Upper lobe of right lung (tissue), 1 donor: ENCODE data around the gene STK33. TPM values are rescaled to one million over a fixed set of nuclear protein-coding genes. Genes with fewer than 3 reads are reported as not detected.
"Not testable (repeated sequence)": the region's sequence is repeated elsewhere in the genome, so short reads cannot be mapped to it uniquely, and the experiment has no call there.

ENCODE experiments used
- ATAC-seq: fragments of 200-7000 bp; cut with Tn5 transposase; one replicate; pipeline ENCODE4 v1.9.1; 2020; ENCODE audit warnings: mild to moderate bottlenecking, moderate library complexity
- DNase-seq: peaks from one replicate; pipeline ENCODE4 v3.0.0-alpha.2; 2020
- H3K27ac ChIP-seq: fragments of 200-600 bp; one replicate; pipeline ENCODE4 v1.8.0; 2022
- H3K27me3 ChIP-seq: fragments of 200-600 bp; one replicate; pipeline ENCODE4 v1.8.0; 2022; ENCODE audit warnings: mild to moderate bottlenecking
- H3K36me3 ChIP-seq: fragments of 200-600 bp; one replicate; pipeline ENCODE4 v1.8.0; 2022
- H3K4me1 ChIP-seq: fragments of 200-600 bp; one replicate; pipeline ENCODE4 v1.8.0; 2022
- H3K4me3 ChIP-seq: fragments of 200-600 bp; one replicate; pipeline ENCODE4 v1.8.0; 2022; ENCODE audit warnings: mild to moderate bottlenecking
- H3K9me3 ChIP-seq: fragments of 200-600 bp; one replicate; pipeline ENCODE4 v1.8.0; 2022
- intact Hi-C: fragments of 100-400 bp; cut with DNase I; formaldehyde crosslinking; loops from one replicate; pipeline ENCODE4 v1.11.0; 2022
- total RNA-seq: library from RNA; stranded (reverse); fragmentation: NEBNext Ultra II Directional; extraction: Animal tissue kit (Norgen Biotek cat#: 25700); gene quantifications from one replicate; pipeline ENCODE4 v1.2.1, GENCODE V29; 2021
- TF ChIP-seq, protein P1 (sequence below): fragments of 200-600 bp; IDR thresholded peaks from one replicate; pipeline ENCODE4 v1.8.0; 2022; ENCODE audit warnings: antibody characterized with exemption
- donor health status: DM: no; HTN: yes; CAD: no; lungs with severe emphysema.

Gene STK33
- total RNA-seq, 1 donor from 2014 or later = 9.4 TPM

DNA sequence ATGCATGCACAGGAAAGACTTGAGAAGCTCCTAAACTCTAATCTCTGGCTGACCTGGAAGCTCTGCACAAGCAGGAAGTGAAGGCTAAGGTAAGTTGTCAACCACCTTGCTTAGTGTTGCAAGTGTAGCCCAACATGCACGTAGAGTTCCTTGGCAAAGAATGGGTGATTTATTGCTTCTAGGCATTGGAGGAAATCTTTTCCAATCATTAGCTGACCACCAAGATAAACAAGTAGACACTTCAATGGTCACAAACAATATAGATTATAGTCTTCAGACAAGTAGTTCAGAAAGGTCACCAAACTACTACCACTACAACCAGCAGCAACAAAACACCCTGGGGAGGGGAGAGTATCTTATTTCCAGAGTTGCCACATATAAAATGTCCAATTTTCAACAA, 105.6 kb downstream of the STK33 start:
- intact Hi-C loops = no loop called here
- ATAC-seq (no peak), DNase-seq (no peak)
- no peaks in the 10 kb centered on the region for H3K4me1 ChIP-seq
- H3K27ac ChIP-seq = no peak overlapping the region
- H3K9me3 ChIP-seq = no peaks in the 10 kb centered on the region
- TF ChIP-seq, protein P1, sequence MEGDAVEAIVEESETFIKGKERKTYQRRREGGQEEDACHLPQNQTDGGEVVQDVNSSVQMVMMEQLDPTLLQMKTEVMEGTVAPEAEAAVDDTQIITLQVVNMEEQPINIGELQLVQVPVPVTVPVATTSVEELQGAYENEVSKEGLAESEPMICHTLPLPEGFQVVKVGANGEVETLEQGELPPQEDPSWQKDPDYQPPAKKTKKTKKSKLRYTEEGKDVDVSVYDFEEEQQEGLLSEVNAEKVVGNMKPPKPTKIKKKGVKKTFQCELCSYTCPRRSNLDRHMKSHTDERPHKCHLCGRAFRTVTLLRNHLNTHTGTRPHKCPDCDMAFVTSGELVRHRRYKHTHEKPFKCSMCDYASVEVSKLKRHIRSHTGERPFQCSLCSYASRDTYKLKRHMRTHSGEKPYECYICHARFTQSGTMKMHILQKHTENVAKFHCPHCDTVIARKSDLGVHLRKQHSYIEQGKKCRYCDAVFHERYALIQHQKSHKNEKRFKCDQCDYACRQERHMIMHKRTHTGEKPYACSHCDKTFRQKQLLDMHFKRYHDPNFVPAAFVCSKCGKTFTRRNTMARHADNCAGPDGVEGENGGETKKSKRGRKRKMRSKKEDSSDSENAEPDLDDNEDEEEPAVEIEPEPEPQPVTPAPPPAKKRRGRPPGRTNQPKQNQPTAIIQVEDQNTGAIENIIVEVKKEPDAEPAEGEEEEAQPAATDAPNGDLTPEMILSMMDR = no peak
- H3K27me3 ChIP-seq = no peaks in the 10 kb centered on the region
- H3K36me3 ChIP-seq = no peaks in the 10 kb centered on the region
- H3K4me3 ChIP-seq = no peak overlapping the region

DNA sequence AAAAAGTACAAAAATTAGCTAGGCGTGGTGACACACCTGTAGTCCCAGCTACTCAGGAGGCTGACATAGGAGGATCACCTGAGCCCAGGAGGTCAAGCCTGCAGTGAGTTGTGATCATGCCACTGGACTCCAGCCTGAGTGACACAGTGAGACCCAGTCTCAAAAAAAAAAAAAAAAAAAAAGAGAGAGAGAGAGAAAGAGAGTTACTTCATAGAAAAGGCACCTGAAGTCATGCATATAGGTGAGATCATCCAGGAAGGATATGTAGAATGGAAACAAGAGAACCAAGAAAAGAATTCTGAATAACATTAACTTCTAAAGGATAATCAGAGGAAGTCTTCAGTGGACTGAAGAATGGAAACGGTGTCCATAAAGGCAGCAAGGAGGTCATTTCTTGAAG, 106.8 kb downstream of the STK33 start:
- Histone ChIP-seq H3K36me3 (no peaks in the 10 kb centered on the region), H3K27me3 (no peaks in the 10 kb centered on the region), H3K27ac (no peak overlapping the region), H3K4me1 (no peaks in the 10 kb centered on the region), H3K4me3 (no peak overlapping the region), H3K9me3 (no peaks in the 10 kb centered on the region)
- DNase-seq (no peak), ATAC-seq (no peak)
- intact Hi-C loops = no loop called here
- TF ChIP-seq, protein P1 = no peak

DNA sequence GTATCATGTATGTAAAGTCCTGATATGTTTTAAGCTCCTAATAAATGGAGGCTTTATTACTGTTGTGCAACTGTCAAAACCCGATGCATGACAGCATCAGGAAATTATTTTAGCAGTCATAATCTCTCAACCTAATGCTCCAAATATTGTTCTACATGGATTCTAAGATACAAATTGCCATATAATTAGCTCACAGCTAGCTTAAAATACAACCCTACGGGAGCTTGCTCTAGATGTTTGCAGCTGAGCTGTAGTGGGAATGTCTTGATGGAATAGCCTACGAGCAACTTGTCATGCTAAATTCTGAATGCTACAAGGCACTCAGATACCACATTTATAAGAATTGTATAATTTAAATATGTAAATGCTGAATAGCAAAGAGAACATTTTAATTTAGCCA, 109.8 kb downstream of the STK33 start:
- Histone ChIP-seq H3K9me3 (no peaks in the 10 kb centered on the region), H3K27me3 (no peaks in the 10 kb centered on the region), H3K4me1 (no peaks in the 10 kb centered on the region), H3K36me3 (no peaks in the 10 kb centered on the region), H3K4me3 (no peak overlapping the region), H3K27ac (no peak overlapping the region)
- DNase-seq (no peak), ATAC-seq (no peak)
- TF ChIP-seq, protein P1 = no peak
- intact Hi-C loops = no loop called here

DNA sequence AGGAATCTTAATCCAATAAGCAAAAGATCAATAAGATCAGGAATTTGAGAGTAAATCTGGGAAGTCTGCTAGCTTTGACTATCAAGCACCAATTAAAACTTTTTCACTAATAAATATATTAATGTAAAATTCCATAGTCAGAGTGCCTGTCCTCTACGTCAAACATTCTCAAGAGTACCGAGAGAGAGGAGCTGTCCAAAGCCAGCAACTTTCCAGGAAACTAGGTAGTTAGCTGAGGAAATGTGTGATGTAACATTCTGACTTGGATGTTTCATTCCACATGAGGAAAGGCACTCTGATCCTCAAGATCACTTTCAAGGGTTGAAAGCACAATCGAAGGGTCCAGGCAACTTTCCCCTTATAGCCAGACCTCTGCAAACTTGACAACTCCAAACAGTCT, 113.2 kb downstream of the STK33 start:
- no peaks in the 10 kb centered on the region for H3K36me3 ChIP-seq
- no peak for DNase-seq
- H3K4me3 ChIP-seq = no peak overlapping the region
- ATAC-seq = peak; percentile 39
- H3K4me1 ChIP-seq = no peaks in the 10 kb centered on the region
- H3K9me3 ChIP-seq = no peaks in the 10 kb centered on the region
- intact Hi-C loops = no loop called here
- no peaks in the 10 kb centered on the region for H3K27me3 ChIP-seq
- TF ChIP-seq, protein P1 = no peak
- H3K27ac ChIP-seq = no peak overlapping the region

DNA sequence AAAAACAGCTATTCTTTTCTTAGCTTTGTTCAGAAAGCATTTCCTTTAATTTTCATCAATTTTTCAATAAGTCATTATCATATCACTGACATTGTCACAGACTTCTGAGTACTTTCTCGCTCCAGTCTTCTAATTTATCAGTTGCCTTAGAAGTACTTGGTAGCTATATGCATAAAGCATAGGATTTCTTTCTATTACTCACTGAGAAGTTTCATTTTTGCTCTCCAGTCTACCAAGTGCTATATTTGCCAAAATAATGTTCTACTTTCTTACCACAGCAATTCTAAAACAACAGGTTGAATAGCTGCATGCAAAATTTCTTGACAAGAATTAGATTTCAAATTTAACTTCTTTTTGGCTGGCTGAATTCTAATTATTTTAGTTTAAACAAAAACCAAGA, 116.3 kb downstream of the STK33 start:
- no peaks in the 10 kb centered on the region for H3K27me3 ChIP-seq
- no peaks in the 10 kb centered on the region for H3K4me1 ChIP-seq
- TF ChIP-seq, protein P1 = no peak
- intact Hi-C loops = no loop called here
- no peaks in the 10 kb centered on the region for H3K36me3 ChIP-seq
- DNase-seq (no peak), ATAC-seq (no peak)
- no peak overlapping the region for H3K4me3 ChIP-seq
- H3K9me3 ChIP-seq = no peaks in the 10 kb centered on the region
- H3K27ac ChIP-seq = no peak overlapping the region

DNA sequence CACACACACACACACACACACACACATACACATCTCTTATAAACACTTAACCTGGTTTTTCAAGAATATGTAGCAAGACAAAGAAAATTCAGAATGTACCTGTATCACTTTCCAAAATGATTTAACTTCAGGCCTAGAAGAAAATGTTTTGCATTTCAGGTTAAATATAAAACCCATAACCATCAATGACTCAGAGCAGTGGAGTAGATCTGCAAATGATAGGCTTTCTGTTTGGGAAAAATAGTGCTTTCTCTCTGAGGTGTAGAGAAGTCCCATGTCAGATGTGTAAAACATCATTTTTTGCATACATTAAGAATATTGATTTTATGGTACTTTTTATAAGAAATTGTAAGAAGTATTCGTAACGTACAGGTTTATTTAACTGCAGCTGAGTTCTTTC, 116.9 kb downstream of the STK33 start:
- Histone ChIP-seq H3K9me3 (no peaks in the 10 kb centered on the region), H3K4me3 (no peak overlapping the region), H3K4me1 (no peaks in the 10 kb centered on the region), H3K27me3 (no peaks in the 10 kb centered on the region), H3K36me3 (no peaks in the 10 kb centered on the region), H3K27ac (no peak overlapping the region)
- DNase-seq = no peak
- ATAC-seq = no peak
- TF ChIP-seq, protein P1 = no peak
- intact Hi-C loops = no loop called here

DNA sequence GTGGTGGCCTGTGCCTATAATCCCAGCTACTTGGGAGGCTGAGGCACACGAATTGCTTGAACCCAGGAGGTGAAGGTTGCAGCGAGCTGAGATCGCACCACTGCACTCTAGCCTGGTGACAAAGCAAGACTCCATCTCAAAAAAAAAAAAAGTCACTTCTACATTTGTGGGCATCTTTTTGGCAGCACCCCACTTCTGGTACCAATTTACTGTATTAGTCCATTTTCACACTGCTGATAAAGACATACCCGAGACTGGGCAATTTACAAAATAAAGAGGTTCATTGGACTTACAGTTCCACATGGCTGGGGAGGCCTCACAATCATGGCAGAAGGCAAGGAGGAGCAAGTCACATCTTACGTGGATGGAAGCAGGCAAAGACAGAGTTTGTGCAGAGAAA, 126.2 kb downstream of the STK33 start:
- DNase-seq, H3K27ac ChIP-seq, H3K4me3 ChIP-seq, H3K36me3 ChIP-seq, H3K4me1 ChIP-seq, ATAC-seq, H3K27me3 ChIP-seq, intact Hi-C loops, H3K9me3 ChIP-seq: not testable (repeated sequence)

DNA sequence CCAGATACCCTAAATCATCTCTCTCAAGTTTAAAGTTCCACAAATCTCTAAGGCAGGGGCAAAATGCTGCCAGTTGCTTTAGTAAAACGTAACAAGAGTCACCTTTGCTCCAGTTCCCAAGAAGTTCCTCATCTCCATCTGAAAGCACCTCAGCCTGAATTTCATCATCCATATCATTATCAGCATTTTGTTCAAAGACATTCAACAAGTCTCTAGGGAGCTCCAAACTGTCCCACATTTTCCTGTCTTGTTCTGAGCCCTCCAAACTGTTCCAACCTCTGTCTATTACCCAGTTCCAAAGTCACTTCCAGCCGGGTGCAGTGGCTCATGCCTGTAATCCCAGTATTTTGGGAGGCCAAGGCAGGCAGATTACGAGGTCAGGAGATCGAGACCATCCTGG, 126.7 kb downstream of the STK33 start:
- ATAC-seq, H3K9me3 ChIP-seq, H3K36me3 ChIP-seq, H3K4me1 ChIP-seq, H3K27me3 ChIP-seq, intact Hi-C loops, H3K27ac ChIP-seq, DNase-seq, H3K4me3 ChIP-seq: not testable (repeated sequence)

DNA sequence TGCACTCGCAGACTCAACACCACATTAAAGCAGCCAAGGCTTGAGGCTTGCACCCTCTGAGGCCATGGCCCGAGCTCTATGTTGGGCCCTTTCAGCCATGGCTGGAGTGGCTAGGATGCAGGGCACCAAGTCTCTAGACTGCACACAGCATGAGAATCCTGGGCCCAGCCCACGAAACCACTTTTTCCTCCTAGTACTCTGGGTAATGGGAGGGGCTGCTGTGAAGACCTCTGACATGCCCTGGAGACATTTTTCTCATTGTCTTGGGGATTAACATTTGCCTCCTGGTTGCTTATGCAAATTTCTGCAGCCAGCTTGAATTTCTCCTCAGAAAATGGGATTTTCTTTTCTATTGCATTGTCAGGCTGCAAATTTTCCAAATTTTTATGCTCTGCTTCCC, 127.1 kb downstream of the STK33 start:
- DNase-seq, H3K27me3 ChIP-seq, ATAC-seq, H3K36me3 ChIP-seq, H3K4me1 ChIP-seq, intact Hi-C loops, H3K27ac ChIP-seq, H3K9me3 ChIP-seq, H3K4me3 ChIP-seq: not testable (repeated sequence)
